CD4-positive, alpha-beta T cell treated with Interleukin-17A for 1 hour (primary cell): ENCODE results near the gene NDUFB4.
"Not testable (repeated sequence)": the region's sequence is repeated elsewhere in the genome, so short reads cannot be mapped to it uniquely, and the experiment has no call there.

Experiments used
- DNase-seq: peaks from one replicate; pipeline ENCODE4 v3.0.0-alpha.2; 2020

Gene NDUFB4

GRCh38 chr3:120572027-120572426 is 24.1 kb upstream of the NDUFB4 start:
- no peak for DNase-seq

GRCh38 chr3:120587332-120587975 is 8.7 kb upstream of the NDUFB4 start:
- DNase-seq = no peak

DNA sequence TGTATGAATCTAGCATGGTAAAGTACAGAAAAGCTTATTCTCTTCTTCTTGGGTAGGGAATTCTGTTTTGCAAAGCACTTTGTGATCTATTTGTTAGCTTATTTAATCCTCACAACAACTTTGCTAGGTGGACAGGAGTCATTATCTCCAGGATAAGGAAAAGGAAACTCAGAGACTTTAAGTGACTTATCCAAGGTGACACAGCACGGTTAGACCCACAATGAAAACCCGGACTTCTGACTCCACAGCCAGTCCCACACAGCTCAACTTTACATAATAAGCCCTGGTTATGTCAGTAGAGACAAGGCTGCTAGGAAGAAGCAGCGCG is 384 bp upstream of the NDUFB4 start:
- DNase-seq = no peak

- DNase-seq = no peak
These were observed 702 bp downstream of the NDUFB4 start for GRCh38 chr3:120596853-120597223.

GRCh38 chr3:120597445-120598049 is 1.4 kb downstream of the NDUFB4 start:
- peak; percentile 13 for DNase-seq

- DNase-seq = no peak
These were observed 3.1 kb downstream of the NDUFB4 start for GRCh38 chr3:120599211-120599610.

DNA sequence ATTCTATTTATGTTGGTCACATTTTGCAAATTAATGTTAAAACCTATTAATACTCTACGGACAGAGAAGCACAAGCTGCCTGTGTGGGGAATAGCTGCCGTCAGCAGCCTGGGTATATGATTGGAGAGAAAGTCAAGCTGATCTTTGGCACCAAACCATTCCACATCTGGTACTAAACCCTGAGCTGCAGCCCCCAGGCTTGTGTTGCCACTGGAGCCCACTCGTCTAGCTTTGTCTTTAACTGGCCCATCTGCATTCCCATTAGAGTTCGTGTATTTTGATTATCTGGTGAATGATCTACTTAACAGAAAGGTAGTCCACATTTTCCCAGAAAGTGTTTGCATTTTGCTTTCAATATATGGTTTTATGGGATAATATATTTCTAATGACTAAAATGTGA is 5.4 kb downstream of the NDUFB4 start:
- DNase-seq = no peak

GRCh38 chr3:120602682-120603081 is 6.5 kb downstream of the NDUFB4 start:
- no peak for DNase-seq

GRCh38 chr3:120604382-120604781 is 8.2 kb downstream of the NDUFB4 start:
- no peak for DNase-seq

DNA sequence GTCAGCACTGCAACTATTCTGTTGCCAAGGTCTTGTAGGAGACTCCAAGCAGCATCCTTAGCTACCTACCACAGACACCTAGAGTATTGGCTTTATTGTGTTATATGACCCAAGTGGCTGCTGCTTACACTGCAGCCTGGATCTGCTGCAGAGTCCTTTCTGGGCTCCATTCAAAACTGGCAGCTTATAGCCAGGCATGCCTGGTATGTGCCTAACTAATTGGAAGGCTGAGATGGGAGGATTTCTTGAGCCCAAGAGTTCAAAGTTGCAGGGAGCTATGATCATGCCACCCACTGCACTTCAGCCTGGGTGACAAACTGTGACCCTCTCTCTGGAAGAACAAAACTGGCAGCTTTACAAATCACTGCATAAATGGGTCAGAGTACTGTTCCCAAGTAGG is 8.6 kb downstream of the NDUFB4 start:
- DNase-seq = no peak

DNA sequence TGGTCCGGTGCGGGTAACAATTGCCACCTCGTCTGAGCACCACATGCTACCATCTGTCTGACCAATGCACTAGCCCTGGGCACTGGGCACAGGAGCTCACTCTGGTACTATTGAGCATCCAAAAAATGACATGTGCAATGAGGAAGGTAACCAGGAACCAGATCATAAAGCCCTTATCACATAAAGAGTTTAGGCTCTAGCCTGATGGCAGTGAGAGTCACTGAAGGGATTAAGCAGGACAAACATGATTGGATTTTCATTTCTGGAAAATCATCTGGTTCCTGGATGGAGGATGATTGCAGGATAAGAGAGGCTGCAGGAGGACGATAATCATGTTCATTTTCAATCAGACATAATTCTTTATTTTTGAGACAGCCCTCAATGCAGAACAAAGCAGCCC is 12.4 kb downstream of the NDUFB4 start:
- no peak for DNase-seq

DNA sequence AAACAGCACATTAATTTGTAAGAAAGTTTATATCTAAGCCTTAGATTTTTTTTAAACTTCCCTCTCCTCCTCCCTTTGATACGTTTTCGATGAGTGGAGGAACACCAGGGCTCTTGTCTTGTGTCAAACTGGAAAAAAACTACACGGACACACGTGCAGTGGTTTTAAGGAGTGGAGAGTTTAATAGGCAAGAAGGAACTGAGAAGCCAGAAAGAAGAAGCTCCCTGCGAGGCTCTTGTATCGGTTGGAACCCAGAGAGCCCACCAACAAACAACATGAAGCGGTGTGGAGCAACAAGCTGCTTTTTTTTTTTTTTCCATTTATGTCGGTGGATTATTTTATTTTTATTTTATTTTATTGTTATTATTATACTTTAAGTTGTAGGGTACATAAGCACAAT is 18.6 kb downstream of the NDUFB4 start:
- DNase-seq = no peak

DNA sequence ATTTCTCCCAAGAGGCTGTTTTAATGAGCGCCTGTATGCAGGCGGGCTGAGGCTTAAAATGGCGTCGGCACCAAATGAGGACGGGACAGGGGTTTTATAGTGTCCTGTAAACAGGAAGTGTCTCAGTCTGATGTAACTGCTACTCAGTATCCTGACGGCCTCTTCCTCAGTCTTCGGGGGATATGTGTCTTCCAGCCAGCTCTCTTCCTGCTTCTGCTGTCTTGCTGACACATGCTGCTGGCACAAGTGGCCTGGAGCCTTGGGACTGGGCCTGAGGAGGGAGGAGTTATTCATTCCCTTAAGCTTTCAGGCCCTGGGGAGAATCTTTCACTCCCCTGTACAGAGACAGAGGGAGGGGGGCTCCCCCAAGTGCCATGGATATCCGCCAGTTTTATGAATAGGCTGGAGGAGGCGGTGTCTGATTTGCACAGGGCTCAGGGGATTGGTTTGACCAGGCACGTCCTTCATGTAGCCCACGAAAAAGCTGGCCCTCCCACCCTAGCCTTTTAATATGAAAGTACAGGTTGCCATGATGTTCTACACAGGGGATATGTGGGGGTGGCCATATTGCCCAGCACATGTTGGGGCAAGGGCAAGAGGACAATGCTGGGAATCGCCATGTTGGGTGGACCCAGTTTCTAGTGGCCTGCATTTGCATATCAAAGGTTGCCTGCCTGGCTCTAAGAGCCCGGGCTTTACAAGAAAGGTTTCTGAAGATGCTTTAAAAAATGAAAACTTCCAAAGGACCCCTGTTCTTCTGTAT is 19.9 kb downstream of the NDUFB4 start:
- DNase-seq = no peak

- DNase-seq = not testable (repeated sequence)
These were observed 20.6 kb downstream of the NDUFB4 start for GRCh38 chr3:120616745-120617144.

GRCh38 chr3:120622457-120622856 is 26.3 kb downstream of the NDUFB4 start:
- no peak for DNase-seq

GRCh38 chr3:120622870-120623726 is 27.0 kb downstream of the NDUFB4 start:
- no peak for DNase-seq

GRCh38 chr3:120623727-120624093 is 27.6 kb downstream of the NDUFB4 start:
- no peak for DNase-seq

DNA sequence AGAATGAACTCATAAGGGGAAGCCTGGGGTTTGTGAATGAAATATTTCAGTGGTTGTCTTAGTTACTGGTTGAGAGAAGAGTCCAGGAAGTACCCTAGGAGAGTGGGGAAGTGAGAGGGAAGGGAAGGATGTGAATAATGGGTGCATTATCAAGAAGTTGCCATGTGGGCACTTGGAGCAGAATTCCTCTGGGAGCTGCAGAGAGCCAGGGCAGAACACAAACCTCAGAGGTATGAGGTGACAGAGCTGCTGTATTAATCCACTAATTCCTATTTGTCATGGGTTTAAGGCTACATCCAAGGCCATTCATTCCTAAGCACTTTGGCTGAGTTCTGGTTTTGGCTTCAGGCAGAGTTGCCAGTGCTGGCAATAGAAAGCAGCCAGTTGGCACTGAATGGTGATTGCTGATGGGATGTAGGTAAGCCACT is 29.0 kb downstream of the NDUFB4 start:
- DNase-seq = no peak

DNA sequence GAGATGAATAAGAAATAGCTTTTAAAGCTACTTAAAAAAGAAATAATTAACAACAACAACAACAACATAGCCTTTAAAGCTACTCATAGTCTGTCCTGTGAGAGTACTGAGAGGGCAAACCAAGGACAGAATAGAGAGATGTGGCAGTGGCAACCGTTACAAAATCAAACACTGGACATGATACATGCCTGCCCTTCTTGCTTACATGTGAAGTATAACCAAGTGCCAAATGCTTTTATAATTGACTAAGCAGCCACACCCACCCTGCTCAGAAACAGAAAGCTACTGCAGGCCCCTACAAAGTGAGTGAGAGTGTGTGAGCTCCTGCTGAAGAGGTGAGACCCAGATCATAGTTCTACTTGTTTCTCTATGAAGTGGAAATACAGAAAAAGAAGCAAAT is 38.4 kb downstream of the NDUFB4 start:
- no peak for DNase-seq

DNA sequence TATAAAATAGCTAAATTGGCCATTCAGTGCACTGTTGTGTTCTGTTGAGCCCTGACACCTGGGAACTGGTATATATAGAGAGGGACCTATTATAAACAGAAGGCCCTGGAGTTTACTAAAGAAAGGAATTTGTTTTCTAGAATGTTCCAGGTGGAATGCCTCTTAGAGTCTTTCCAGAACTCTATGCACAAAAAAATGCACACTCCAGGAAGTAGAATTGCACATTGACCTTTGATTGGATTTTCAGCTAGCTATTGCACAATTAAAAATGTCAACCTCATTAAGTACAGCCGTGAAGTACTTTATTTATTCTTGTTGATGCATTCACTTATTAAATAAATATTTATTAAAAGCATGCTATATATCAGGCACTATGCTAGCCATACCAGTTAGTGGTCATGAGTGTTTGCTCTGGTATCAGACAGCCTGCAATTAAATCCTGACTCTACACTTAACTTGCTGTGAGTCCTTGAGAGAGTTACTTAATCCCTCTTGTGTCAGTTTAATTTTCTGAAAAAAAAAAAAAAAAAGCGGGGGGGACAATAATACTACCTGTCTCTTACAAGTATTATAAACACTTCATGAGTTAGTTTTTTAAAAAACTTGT is 40.8 kb downstream of the NDUFB4 start:
- DNase-seq = no peak

DNA sequence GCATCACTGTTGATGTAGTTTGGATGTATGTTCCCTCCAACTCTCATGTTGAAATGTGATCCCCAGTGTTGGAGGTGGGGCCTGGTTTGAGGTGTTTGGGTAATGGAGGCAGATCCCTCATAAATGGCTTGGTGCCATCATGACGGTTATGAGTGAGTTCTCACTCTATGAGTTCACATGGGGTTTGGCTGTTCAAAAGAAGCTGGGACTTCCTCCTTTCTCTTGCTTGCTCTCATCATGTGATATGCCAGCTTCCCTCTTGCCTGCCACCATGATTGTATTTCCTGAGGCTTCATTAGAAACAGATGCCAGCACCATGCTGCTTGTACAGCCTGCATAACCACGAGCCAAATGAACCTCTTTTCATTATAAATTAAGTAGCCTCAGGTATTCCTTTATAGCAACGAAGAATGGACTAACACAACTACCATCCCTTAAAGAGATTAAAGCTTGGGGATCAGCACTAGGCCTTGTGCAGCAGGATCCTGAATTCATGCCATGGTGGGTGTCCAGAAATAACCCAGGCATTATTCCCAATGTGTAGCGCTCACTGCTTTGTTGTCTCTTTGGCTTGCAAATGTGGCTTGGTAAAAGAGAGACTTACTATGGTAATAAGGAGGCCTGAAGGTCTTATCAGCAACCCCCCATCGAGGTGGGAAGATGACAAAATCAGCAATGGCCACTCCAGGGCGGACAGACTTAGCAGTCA is 41.9 kb downstream of the NDUFB4 start:
- no peak for DNase-seq

DNA sequence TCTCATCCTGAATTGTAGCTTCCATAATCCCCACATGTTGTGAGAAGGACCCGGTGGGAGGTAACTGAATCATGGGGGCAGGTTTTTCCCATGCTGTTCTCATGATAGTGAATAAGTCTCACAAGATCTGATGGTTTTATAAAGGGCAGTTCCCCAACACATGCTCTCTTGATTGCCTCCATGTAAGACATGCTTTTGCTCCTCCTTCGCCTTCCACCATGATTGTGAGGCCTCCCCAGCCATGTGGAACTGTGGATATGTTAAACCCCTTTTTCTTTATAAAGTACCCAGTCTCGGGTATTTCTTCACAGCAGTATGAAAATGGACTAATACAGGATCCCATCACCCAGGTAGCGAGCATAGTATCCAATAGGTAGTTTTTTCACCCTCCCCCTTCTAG is 42.7 kb downstream of the NDUFB4 start:
- DNase-seq = not testable (repeated sequence)
